ENCODE measurements around the gene RHBDF1.

Gene RHBDF1

DNA sequence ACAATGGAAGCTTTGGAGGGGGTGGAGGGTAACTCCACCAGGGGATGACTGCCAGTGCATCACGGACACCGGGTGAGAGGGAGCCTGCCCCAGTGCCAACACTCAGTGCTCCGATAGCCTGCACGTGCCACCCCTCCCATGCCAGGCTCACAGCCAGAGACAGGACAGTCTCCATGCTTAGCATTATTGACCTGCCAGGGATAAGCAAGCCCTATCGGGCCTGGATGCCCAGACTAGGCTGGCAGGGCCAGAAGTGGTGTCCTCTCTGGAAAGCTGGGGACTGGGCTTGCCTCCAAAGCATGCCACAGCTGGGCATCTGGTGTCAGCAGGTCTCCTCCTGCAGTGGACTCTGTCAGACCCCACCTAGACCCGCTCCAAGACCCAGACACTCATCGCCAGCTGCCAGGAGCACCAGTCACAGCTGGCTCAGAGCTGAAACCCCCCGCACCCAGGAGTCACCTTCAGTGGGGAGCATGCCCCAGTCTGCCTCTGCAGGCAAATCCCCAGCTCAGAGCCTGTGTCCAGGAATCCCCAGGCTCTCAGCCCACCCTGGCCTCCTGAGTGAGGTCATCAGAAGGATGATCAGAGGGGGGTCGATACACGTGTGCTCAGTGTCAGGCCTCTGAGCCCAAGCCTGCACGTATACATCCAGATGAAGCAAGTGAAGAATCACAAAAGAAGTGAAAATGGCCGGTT, 1.8 kb upstream of the RHBDF1 start:
- DNase-seq = no peak

DNA sequence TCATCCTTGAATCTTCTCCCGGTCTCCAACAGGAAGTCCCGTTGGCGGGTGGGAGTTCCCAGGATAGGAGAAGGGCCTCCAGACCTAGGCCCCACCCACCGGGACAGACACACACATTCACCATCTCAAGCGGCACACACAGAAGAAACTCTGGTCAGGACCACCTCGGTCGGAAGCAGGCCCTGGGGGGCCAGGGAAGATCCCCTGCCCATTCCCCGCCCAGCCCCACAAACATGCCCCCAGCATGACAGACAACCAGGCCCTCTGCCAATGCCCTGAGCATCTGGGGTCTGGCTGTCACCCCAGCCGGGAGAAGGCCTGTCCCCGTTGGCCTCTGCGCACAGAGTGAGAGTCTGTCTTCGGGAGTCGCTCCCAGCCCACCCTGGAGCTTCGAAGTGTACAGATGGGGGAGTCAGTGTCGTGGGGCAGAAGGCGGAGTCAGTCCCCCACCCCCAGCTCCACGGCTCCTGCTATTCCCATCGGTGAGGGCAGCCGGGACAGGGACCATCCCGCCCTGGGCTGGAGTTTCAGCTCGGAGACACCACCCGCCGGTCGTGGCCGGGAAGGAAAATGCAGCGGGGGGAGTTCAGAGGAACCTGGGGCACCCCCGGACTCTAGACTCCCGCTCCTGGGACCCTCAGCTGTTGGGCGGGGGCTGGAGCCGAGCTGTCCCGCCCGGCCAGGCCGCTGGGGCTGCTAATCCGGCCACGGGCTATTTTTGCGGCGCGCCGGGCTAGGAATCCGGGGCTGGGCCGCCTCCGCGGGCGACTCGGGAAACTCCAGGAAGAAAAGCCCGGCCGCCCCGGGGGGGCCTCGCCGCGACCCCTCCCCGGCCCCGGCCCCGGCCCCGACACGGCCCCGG, 660 bp downstream of the RHBDF1 start:
- DNase-seq = peak; percentile 78

DNA sequence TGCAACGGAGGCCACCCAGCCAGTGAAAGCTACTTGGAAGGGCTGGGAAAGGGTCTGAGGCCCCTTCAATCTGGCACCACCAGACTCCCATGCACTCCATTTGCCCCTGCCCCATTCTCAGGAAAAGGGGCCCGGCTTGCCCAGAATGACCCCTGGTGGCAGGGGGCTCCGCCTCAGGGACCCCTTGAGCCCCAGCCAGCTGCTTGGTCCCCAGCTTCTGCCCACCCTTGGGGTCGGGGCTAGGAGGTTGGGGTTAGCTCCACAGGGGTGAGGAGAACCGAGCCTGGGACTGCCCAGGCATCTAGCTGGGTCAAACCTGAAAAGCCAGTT, 1.3 kb downstream of the RHBDF1 start:
- no peak for DNase-seq

DNA sequence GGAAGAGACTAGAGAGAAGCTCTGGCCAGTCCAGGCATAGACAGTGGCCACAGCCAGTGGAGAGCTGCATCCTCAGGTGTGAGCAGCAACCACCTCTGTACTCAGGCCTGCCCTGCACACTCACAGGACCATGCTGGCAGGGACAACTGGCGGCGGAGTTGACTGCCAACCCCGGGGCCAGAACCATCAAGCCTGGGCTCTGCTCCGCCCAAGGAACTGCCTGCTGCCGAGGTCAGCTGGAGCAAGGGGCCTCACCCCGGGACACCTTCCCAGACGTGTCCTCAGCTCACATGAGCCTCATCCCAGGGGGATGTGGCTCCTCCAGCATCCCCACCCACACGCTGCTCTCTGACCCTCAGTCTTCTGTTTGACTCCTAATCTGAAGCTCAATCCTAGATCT, 3.2 kb downstream of the RHBDF1 start:
- no peak for DNase-seq

DNA sequence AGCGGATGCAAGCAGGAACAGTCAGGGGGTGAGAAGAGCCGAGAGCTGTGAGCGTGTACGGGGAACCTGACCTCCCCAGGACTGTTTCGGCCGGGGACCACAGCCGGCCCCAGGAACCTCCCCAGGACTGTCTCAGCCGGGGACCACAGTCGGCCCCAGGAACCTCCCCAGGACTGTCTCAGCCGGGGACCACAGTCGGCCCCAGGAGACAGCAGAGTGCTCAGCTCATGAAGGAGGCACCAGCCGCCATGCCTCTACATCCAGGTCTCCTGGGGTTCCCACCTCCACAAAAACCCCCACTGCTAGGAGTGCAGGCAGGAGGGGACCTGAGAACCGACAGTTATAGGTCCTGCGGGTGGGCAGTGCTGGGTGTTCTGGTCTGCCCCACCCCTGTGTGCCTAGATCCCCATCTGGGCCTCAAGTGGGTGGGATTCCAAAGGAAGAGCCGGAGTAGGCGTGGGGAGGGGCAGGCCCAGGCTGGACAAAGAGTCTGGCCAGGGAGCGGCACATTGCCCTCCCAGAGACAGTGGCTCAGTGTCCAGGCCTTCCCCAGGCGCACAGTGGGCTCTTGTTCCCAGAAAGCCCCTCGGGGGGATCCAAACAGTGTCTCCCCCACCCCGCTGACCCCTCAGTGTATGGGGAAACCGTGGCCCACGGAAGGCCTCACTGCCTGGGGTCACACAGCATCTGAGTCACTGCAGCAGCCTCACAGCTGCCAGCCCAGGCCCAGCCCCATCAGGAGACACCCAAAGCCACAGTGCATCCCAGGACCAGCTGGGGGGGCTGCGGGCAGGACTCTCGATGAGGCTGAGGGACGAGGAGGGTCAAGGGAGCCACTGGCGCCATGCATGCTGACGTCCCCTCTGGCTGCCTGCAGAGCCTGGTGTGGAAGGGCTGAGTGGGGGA, 4.3 kb downstream of the RHBDF1 start:
- peak; percentile 65 for DNase-seq

DNA sequence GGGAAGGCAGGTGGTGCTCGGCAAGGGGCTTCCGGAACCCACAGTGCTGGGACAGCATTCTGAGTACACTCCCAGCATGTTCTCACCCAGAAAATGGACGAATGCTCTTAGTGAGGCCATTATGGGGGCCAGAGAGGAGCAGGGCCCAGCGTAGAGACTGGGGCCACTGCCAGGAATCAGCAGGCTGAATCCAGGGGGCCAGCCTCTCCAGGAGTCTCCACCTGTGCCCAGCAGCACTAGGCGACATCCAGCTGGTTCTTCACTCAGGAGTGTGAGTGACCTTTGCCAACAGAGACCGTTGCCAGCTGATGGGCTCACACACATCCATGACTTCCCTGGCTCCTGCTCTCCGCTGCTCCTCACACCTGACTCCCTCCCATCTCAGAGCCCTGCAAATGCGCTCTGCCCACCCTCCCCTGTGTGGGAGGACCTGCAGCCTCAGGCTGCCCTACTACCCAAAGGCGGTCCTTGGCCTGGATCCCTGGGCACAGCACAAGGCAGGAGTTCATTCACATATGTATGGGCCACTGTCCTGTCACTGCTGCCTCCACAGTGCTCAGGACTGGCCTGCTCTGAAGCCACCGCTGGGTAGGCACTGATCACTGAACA, 5.1 kb downstream of the RHBDF1 start:
- no peak for DNase-seq

DNA sequence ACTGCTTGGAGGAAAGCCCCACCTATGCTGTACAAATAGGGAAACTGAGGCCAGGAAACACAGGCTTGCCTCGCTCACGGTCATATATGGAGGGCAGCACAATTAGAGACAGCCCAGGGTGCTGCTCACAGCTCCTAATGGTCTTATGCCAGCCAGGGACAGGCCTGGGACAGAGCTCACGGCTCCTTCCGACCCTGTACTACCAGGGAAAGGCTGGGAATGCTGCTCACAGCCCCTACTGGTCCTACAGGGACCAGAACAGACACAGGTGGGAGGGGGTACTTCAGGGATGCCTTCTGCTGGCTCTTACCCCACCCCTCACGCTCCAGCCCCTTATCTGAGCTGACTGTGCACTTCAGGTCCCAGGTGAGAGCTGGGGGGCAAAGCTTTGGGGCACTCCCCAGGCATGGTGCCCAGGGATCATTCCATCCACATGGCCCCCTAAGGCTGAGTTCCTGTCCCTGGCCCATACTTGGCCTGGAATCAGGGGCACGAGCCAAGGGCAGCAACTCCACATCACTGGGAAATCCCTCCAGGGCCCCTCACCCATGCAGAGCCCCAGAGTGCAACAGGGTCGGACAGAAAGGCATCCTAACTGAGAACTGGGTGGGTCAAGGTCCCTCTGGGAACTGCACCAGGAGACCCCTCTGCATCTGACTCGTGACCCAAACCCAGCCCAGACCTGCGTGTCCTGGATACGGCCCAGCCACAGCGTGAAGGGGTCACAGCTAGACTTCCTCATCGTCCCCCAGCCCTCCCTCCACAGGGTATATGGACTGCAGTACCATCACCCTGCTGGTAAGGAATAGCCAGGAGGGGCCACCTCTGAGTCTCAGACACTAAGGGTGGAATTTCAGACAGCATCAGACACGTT, 5.9 kb downstream of the RHBDF1 start:
- DNase-seq = no peak

DNA sequence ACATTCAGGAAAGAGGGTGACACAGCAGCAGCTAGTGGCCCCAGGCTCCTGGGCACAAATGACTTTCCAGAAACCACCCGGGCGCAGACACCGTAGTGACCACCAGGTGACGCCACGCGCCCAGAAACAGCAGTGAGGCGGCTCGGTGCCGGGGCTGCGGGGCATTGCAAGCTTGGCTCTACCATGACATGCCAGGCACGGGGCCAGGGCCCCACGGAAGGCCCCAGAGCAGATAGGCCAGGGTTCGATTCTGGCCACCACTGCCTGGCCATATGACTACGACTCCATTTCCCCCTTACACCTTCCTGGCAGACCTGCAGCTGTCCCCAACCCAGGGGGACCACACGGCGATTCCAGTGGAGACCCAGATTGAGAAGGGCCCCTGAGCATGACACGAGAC, 6.7 kb downstream of the RHBDF1 start:
- peak; percentile 80 for DNase-seq

DNA sequence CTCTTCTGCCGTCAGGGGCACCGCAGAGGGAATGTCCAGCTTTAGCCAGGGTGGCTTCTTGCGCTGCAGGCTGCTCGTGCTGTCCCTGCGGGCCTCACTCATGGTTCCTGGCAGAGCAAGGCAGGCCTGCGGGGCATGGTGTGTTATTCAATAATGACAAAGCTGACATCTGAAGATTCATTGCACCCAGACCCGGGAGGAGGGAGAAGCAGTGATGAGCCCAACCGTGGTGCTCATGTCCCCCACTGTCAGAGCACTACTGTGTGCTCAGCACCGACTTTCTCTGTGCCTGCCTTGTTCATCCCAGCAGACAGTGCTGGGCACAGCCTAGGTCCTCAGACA, 7.5 kb downstream of the RHBDF1 start:
- DNase-seq = no peak

DNA sequence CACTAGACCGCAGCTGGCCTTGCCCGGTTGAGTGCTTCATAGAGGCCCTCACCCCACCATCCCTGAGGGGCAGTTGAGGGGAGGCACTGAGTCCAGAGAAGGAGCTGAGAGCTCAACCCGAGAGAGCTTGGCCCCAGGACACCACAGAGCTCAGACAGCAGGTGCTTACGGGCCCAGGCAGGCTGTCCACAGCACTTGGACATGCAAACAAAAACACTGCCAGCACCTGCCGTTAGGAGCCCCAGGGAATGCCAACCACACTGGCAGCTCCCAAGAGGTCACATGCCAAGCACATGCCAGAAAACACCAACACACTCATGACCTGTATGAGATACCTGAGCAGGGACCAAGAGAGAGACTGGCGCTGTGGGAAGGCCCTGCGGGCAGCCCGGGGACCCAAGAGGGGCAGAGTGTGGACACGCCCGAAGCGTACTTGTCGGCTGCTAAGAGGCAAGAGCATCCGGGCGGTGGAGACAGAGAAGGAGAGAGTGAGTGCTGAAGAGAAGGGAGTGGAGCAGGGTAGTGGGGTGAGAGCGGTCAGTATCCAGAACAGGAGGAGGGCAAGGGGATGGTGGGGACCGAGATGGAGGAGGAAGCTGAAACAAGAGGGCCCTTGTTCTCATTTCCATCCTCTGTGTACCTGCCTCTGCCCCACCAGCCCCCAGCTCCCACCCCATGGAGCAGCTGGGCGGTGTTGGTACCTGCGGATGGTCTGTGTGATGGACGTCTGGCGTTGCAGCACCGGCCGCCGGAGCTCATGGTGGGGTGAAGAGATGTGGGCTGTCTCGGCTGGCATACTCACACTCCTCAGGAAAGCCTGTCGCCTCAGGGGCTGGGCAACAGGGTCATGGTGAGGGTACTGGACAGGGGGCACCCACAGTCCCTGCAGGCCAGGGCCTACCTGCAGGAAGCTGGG, 8.2 kb downstream of the RHBDF1 start:
- peak; percentile 29 for DNase-seq

DNA sequence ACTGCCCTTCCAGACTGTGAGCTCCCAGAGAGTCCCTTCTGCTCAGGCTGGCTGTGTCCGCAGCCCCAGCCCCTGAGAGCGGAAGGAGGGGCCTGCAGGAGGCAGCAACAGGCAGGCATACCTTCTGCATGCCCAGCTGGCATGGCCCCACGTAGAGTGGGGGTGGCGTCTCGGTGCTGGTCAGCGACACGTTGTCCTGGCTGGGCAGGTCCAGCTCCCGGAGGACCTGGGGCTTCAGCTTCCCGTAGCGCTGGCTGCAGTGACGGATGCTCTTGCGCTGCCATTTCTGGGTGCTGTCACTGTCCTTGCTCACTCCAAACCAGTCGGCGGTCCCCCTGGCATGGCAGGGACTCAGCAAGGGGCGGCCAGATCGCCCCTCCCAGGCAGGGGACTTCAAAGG, 9.0 kb downstream of the RHBDF1 start:
- no peak for DNase-seq

DNA sequence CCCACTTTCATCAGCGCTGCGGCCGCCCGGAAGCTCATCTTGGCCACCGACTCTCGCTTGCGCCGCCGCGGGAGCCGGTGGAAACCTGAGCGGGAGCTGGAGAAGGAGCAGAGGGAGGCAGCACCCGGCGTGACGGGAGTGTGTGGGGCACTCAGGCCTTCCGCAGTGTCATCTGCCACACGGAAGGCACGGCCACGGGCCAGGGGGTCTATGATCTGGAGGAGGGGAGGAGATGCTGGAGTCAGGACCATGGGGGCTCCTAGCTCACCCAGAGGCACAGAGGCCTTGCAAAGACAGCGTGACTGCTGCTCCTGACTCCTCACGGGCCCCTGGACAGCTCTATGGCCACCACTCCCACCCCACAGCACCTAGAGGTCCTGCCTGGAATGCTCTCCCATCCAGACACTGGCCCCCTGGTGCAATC, 9.5 kb downstream of the RHBDF1 start:
- DNase-seq = no peak

DNA sequence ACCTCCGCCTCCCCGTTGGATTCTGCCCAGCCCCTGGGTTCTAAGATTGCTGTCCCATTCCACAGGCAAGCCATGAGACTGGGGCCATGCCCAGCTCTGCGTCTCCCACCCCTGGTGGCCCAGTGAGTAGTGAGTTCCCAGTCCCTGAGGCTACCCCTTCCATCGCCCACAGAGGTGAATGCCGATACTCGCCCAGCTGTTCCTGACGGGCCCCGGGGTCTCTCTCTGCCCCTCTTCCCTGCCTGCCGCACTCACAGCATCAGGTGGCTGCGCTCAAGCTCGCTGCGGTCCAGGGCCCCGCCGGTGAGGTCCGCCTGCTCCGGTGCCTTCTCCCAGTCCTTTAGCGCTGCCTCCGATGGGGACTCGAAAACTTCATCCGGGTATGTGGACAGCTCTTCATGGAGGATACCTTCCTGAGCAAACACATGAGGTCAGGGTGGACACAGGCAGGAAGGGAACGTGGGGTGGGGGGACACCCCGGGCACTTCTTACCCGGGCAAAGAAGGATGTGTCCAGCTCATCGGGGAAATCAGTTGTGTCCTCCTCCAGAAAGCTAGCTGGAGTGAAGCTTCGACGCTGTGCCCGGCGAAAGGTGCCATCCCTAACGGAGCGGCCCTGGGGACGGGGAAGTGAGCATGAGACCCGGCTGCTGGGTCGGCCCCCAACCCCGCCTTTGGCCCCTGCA, 10.0 kb downstream of the RHBDF1 start:
- DNase-seq = peak; percentile 36

DNA sequence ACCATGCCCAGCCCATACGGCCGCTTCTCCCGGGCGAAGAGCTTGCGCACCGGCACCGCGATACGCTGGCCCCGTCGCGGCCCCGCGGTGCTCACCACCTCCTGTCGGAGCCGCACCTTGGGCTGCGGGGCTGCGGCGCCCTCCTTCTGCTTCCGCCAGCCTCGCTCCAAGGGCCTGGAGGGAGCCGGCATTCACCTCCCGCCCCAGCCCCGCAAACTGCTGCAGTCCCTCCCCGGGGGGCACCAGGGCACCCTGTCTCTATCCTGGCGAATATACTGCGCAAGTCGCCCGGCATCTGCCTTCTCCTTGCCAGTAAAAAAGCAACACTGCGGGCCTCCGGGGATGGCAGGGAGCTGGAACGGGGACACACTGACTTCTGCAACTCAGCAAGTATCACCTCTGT, 10.6 kb downstream of the RHBDF1 start:
- no peak for DNase-seq

DNA sequence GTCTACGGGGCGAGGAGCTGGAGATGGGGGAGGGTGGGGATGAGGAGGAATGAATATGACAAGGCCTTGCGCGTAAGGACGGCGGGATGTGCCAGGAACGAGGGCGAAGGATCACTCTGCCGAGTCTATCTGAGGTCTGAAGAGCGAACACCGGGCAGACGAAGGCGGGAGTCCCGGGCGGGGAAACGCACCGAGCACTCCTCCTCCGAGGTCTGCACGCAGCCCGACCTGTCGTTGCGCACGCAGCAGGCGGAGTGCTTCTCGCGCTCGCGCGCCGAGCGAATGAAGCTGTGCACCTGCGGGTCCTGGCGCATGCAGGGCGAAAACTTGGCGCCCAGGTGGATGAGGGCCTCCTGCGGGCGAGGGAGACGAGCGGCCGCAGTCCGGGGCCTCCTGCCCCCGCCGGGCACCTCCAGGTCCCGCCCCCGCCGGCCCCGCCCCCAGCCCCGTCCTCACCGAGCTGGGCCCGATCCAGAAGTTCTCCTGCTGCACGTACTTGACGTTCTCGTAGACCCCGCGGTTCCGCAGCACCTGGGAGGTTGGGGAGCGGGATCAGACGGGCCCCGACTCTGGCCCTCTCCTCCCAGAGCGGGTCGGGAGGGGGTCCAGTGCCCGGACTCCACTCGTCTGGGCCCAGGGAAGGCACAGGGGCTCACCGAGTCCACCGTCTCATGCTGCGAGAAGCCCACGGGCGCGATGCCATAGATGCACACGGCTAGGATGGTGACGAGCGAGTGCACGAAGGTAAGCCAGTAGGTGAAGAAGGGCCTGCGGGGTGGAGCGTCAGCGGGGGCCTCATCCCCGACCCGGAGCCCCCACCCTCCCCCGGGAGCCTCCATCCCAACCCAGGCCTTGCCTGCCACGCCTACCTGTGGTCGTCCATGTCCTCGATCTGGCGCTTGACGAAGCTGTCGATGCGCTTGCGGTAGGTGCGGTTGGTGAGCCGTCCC, 11.2 kb downstream of the RHBDF1 start:
- DNase-seq = no peak

DNA sequence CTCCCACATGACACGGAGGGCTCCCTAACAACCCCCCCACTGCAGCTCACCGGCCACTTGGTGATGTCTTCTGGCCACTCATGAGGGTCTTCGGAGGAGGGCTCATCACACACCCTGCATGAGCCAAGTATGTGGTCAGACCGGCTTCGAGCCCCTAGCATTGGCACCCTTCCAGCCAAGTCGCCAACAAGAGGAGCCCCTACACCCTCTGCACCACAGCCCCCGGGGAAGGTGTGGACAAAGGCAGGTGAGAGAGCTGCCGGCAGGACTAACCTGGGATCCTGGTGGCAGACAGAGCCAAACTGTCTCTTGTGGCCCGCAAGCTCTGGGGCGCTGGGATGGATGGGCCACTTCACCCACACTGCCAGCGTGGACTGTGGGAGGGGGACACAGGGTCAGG, 12.3 kb downstream of the RHBDF1 start:
- DNase-seq = peak; percentile 25

DNA sequence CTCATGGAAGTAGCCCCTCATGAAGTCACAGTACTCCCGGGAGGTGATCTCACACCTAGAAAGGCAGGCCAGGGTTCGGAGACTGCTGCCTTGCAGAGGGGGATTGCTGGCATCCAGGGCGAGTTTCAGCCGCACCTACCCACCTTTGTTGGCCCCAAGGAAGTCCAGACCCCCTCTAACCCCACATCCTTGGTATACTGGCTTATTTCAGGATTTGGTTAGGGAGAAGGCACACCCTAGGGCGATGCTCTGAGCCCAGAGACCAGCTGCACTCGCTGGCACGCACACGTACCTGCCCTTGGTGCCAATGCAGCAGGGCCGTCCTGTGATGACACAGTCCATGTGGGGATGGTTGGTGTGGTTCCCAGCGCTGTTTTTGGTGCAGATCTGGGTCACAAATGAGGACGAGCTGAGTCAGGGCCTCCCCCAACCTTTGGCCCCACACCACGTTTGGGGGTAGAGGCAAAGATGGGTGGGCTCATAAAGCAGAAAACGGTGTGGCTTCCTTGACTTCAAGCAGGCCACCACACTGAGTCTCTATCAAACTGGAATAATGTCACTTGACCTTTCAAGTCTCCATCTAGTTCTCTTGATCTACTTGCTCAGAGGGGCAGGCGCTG, 12.9 kb downstream of the RHBDF1 start:
- peak; percentile 23 for DNase-seq

Measured in left hindlimb (tissue), 1 donor.